ENCODE data around the gene PARS2. TPM values are rescaled to one million over a fixed set of nuclear protein-coding genes. Genes with fewer than 3 reads are reported as not detected.

The PARS2 gene
- total RNA-seq, 4 donors from 2014 or later: 4.8 to 7.4 (median 6.0) TPM

- H3K27ac ChIP-seq: no peak overlapping the region
- H3K36me3 ChIP-seq: no peaks in the 10 kb centered on the region
- 66 to 67% methylated on average over 5 to 6 of the region's 6 CpGs for WGBS, 2 donors
- H3K9me3 ChIP-seq: no peaks in the 10 kb centered on the region
- peaks cover 6 to 26% of the 10 kb centered on the region in 2 donors for H3K4me1 ChIP-seq
- no peaks in the 10 kb centered on the region for H3K27me3 ChIP-seq
- intact Hi-C loops (cut with DNase I): no loop called here
- no peak overlapping the region for H3K4me3 ChIP-seq (replicated peaks in 1 of 3)
- peak in 1 of 2 donors; percentile 23 for DNase-seq
- TF ChIP-seq CTCF (IDR thresholded peaks at IDR 0.05): no peak
- no peak for TF ChIP-seq POLR2A (IDR thresholded peaks at IDR 0.05)
Observed at GRCh38 chr1:54798769-54799641, 34.7 kb upstream of the PARS2 start.

- Histone ChIP-seq H3K4me3 (replicated peaks in 1 of 3) (no peak overlapping the region), H3K4me1 (peaks cover 6 to 26% of the 10 kb centered on the region in 2 donors), H3K27me3 (no peaks in the 10 kb centered on the region), H3K9me3 (no peaks in the 10 kb centered on the region), H3K27ac (no peak overlapping the region), H3K36me3 (no peaks in the 10 kb centered on the region)
- intact Hi-C loops (cut with DNase I): no loop called here
- WGBS, 2 donors: 87 to 89% methylated on average over 3 of the region's 3 CpGs
- TF ChIP-seq POLR2A (IDR thresholded peaks at IDR 0.05) (no peak), CTCF (IDR thresholded peaks at IDR 0.05) (no peak)
- no peak for DNase-seq
Observed at GRCh38 chr1:54798206-54798605, 33.9 kb upstream of the PARS2 start.

GRCh38 chr1:54796902-54797301 is 32.6 kb upstream of the PARS2 start:
- Histone ChIP-seq H3K27ac (no peak overlapping the region), H3K4me1 (peaks cover 6 to 24% of the 10 kb centered on the region in 2 donors), H3K36me3 (no peaks in the 10 kb centered on the region), H3K9me3 (no peaks in the 10 kb centered on the region), H3K27me3 (no peaks in the 10 kb centered on the region), H3K4me3 (replicated peaks in 1 of 3) (no peak overlapping the region)
- WGBS, 2 donors: 93 to 99% methylated on average over 2 of the region's 2 CpGs
- intact Hi-C loops (cut with DNase I): no loop called here
- TF ChIP-seq POLR2A (IDR thresholded peaks at IDR 0.05) (no peak), CTCF (IDR thresholded peaks at IDR 0.05) (no peak)
- DNase-seq: no peak

GRCh38 chr1:54795841-54796468 is 31.6 kb upstream of the PARS2 start:
- H3K36me3 ChIP-seq: no peaks in the 10 kb centered on the region
- H3K4me1 ChIP-seq: peaks cover 6 to 20% of the 10 kb centered on the region in 2 donors
- WGBS, 2 donors: 93 to 95% methylated on average over 10 to 18 of the region's 18 CpGs
- H3K27ac ChIP-seq: no peak overlapping the region
- H3K9me3 ChIP-seq: no peaks in the 10 kb centered on the region
- TF ChIP-seq POLR2A (IDR thresholded peaks at IDR 0.05) (no peak), CTCF (IDR thresholded peaks at IDR 0.05) (no peak)
- intact Hi-C loops (cut with DNase I): no loop called here
- no peak overlapping the region for H3K4me3 ChIP-seq (replicated peaks in 1 of 3)
- no peak for DNase-seq
- H3K27me3 ChIP-seq: no peaks in the 10 kb centered on the region

GRCh38 chr1:54795356-54795665 is 31.0 kb upstream of the PARS2 start:
- no peak for TF ChIP-seq CTCF (IDR thresholded peaks at IDR 0.05)
- no peak for TF ChIP-seq POLR2A (IDR thresholded peaks at IDR 0.05)
- Histone ChIP-seq H3K4me1 (peaks cover 4 to 13% of the 10 kb centered on the region in 2 donors), H3K9me3 (no peaks in the 10 kb centered on the region), H3K36me3 (no peaks in the 10 kb centered on the region), H3K27ac (no peak overlapping the region), H3K4me3 (replicated peaks in 1 of 3) (no peak overlapping the region), H3K27me3 (no peaks in the 10 kb centered on the region)
- no peak for DNase-seq
- 56 to 67% methylated on average over 4 of the region's 4 CpGs for WGBS, 2 donors
- intact Hi-C loops (cut with DNase I): no loop called here
